GM23338 (cell line): Measurements from ENCODE around the gene BTRC. TPM values are rescaled to one million over a fixed set of nuclear protein-coding genes. Genes with fewer than 3 reads are reported as not detected.

Source experiments
- ATAC-seq: fragments of 200-7000 bp; cut with Tn5 transposase; 3 replicates; pipeline ENCODE4 v1.9.1; 2020
- DNase-seq: peaks from one replicate; pipeline ENCODE4 v3.0.0-alpha.2; 2015; ENCODE audit warnings: low spot score
- H2AFZ ChIP-seq: fragments of 200-600 bp; sonication (generic); 2 replicates; pipeline ENCODE4 v1.8.0; 2016; ENCODE audit warnings: antibody characterized with exemption, mild to moderate bottlenecking, moderate library complexity
- H3F3A ChIP-seq: fragments of 200-600 bp; sonication (generic); replicated peaks from 2 replicates; pipeline ENCODE4 v1.8.0; 2017; ENCODE audit warnings: antibody characterized with exemption, mixed run types, low read depth
- H3K27ac ChIP-seq: fragments of 200-600 bp; sonication (generic); 2 replicates; pipeline ENCODE4 v1.6.1; 2016; ENCODE audit warnings: low read depth
- H3K27me3 ChIP-seq: fragments of 200-600 bp; sonication (generic); 2 replicates; pipeline ENCODE4 v1.8.0; 2016; ENCODE audit warnings: mild to moderate bottlenecking, mixed run types, moderate library complexity; ENCODE audit not compliant: insufficient read depth
- H3K36me3 ChIP-seq: fragments of 200-600 bp; sonication (generic); 2 replicates; pipeline ENCODE4 v1.8.0; 2016; ENCODE audit warnings: mild to moderate bottlenecking; ENCODE audit not compliant: insufficient read depth
- H3K4me1 ChIP-seq: fragments of 200-600 bp; sonication (generic); 2 replicates; pipeline ENCODE4 v1.8.0; 2016; ENCODE audit warnings: mild to moderate bottlenecking, moderate library complexity; ENCODE audit not compliant: insufficient read depth
- H3K4me2 ChIP-seq: fragments of 200-600 bp; sonication (generic); 2 replicates; pipeline ENCODE4 v1.7.1; 2017; ENCODE audit warnings: mixed run types
- H3K4me3 ChIP-seq: fragments of 200-600 bp; sonication (generic); 2 replicates; pipeline ENCODE4 v1.6.1; 2016; ENCODE audit warnings: mixed run types
- H3K79me2 ChIP-seq: fragments of 200-600 bp; sonication (generic); replicated peaks from 2 replicates; pipeline ENCODE4 v1.8.0; 2017; ENCODE audit warnings: mild to moderate bottlenecking; ENCODE audit not compliant: insufficient read depth
- H3K9me2 ChIP-seq: fragments of 200-600 bp; sonication (generic); 2 replicates; pipeline ENCODE4 v1.8.0; 2017; ENCODE audit not compliant: insufficient read depth
- H4K20me1 ChIP-seq: fragments of 200-600 bp; sonication (generic); replicated peaks from 2 replicates; pipeline ENCODE4 v1.8.0; 2017; ENCODE audit warnings: mild to moderate bottlenecking; ENCODE audit not compliant: insufficient read depth
- H3K27ac Mint-ChIP-seq: 2 replicates; pipeline ENCODE4 v1.8.0; 2020; ENCODE audit warnings: inconsistent platforms, mild to moderate bottlenecking, moderate library complexity, mixed read lengths
- H3K27me3 Mint-ChIP-seq: 3 replicates; pipeline ENCODE4 v1.8.0; 2022; ENCODE audit warnings: low read depth, mild to moderate bottlenecking, moderate library complexity, mixed read lengths, inconsistent platforms; ENCODE audit not compliant: insufficient read depth, poor library complexity
- H3K36me3 Mint-ChIP-seq: 3 replicates; pipeline ENCODE4 v1.8.0; 2021; ENCODE audit warnings: low read depth, mild to moderate bottlenecking, inconsistent platforms, moderate library complexity, mixed read lengths
- H3K4me1 Mint-ChIP-seq: 3 replicates; pipeline ENCODE4 v1.8.0; 2020; ENCODE audit warnings: mild to moderate bottlenecking, inconsistent platforms, mixed read lengths
- H3K4me3 Mint-ChIP-seq: 3 replicates; pipeline ENCODE4 v1.8.0; 2021; ENCODE audit warnings: moderate library complexity, mild to moderate bottlenecking, inconsistent platforms, mixed read lengths
- H3K9me3 Mint-ChIP-seq: 3 replicates; pipeline ENCODE4 v1.8.0; 2020; ENCODE audit warnings: moderate library complexity, mild to moderate bottlenecking, inconsistent platforms, mixed read lengths
- CREB1 ChIP-seq: fragments of 250-450 bp; sonication (Bioruptor Pico); IDR thresholded peaks from 2 replicates; pipeline ENCODE4 v1.5.0; 2020; ENCODE audit warnings: low read depth, mild to moderate bottlenecking, moderate library complexity
- ETS1 ChIP-seq: IDR thresholded peaks from 2 replicates; pipeline ENCODE4 v1.6.1; 2016; ENCODE audit warnings: antibody characterized with exemption
- EZH2 ChIP-seq: fragments of 200-600 bp; sonication (generic); IDR thresholded peaks from one replicate; pipeline ENCODE4 v1.8.0; 2017; ENCODE audit warnings: antibody characterized with exemption, mild to moderate bottlenecking, low read depth; ENCODE audit not compliant: unreplicated experiment
- EZH2phosphoT487 ChIP-seq: fragments of 200-600 bp; sonication (generic); IDR thresholded peaks from one replicate; pipeline ENCODE4 v1.8.1; 2018; ENCODE audit warnings: antibody characterized with exemption; ENCODE audit not compliant: unreplicated experiment
- JUNB ChIP-seq: IDR thresholded peaks from one replicate; pipeline ENCODE4 v1.6.1; 2016; ENCODE audit warnings: antibody characterized with exemption; ENCODE audit not compliant: unreplicated experiment
- NANOG ChIP-seq: IDR thresholded peaks from 2 replicates; pipeline ENCODE4 v1.6.1; 2016; ENCODE audit warnings: antibody characterized with exemption, borderline replicate concordance
- POLR2AphosphoS5 ChIP-seq: IDR thresholded peaks from 2 replicates; pipeline ENCODE4 v1.6.1; 2016; ENCODE audit warnings: antibody characterized with exemption, low read depth
- REST ChIP-seq: IDR thresholded peaks from one replicate; pipeline ENCODE4 v1.6.1; 2018; ENCODE audit warnings: antibody characterized with exemption; ENCODE audit not compliant: unreplicated experiment
- STAT1 ChIP-seq: IDR thresholded peaks from one replicate; pipeline ENCODE4 v1.6.1; 2016; ENCODE audit warnings: antibody characterized with exemption; ENCODE audit not compliant: unreplicated experiment
- ZNF114 ChIP-seq: fragments of 250-450 bp; sonication (Bioruptor Pico); IDR thresholded peaks from 2 replicates; pipeline ENCODE4 v1.5.0; 2020; ENCODE audit warnings: mild to moderate bottlenecking, moderate library complexity
- ZNF331 ChIP-seq: fragments of 250-450 bp; sonication (Bioruptor Pico); IDR thresholded peaks from 2 replicates; pipeline ENCODE4 v1.5.0; 2020; ENCODE audit warnings: low read depth, mild to moderate bottlenecking, moderate library complexity
- polyA plus RNA-seq: library from polyadenylated mRNA; unstranded; fragments of >200 nt; fragmentation: Nextera tagmentation; extraction: Ambion mirVana; gene quantifications from 2 replicates; pipeline ENCODE4 v1.2.1, GENCODE V29; 2016
- total RNA-seq: library from RNA; depleted of rRNA; stranded (reverse); fragments of >200 nt; shearing (Covaris generic); gene quantifications from 2 replicates; pipeline ENCODE4 v1.2.3, GENCODE V29; 2014
- TF ChIP-seq, protein P1 (sequence below): fragments of 250-450 bp; sonication (Bioruptor Pico); IDR thresholded peaks from 2 replicates; pipeline ENCODE4 v1.5.0; 2020; ENCODE audit warnings: mild to moderate bottlenecking, moderate library complexity
- TF ChIP-seq, protein P2 (sequence below), 2 experiments: fragments of 200-600 bp in 1 of 2; sonication (generic) in 1 of 2; conservative IDR thresholded peaks; 2 replicates each; pipeline versions ENCODE4 v1.5.1 to v1.6.1; 2016 to 2017; ENCODE audit warnings: antibody characterized with exemption in 2 of 2, low read depth in 2 of 2, mild to moderate bottlenecking in 2 of 2, moderate library complexity in 1 of 2

BTRC gene
- total and polyA plus RNA-seq, 2 experiments from 2014 or later = 10.0 to 17.5 TPM

GRCh38 chr10:101466016-101466912 is 112.3 kb downstream of the BTRC start:
- peaks cover 31% of the 10 kb centered on the region for H3K4me1 Mint-ChIP-seq
- DNase-seq (no peak), ATAC-seq (peak; percentile 81)
- Histone ChIP-seq H3K27me3 (no peaks in the 10 kb centered on the region), H3K4me2 (no peak overlapping the region), H3K36me3 (no peaks in the 10 kb centered on the region), H2AFZ (no peak overlapping the region), H3K9me2 (no peaks in the 10 kb centered on the region), H3K79me2 (no peaks in the 10 kb centered on the region), H3K27ac (no peak overlapping the region), H3K4me3 (no peak overlapping the region), H3K4me1 (peaks cover 31% of the 10 kb centered on the region), H4K20me1 (no peaks in the 10 kb centered on the region), H3F3A (no peaks in the 10 kb centered on the region)
- H3K9me3 Mint-ChIP-seq = no peaks in the 10 kb centered on the region
- H3K27ac Mint-ChIP-seq = no peak overlapping the region
- no peaks in the 10 kb centered on the region for H3K36me3 Mint-ChIP-seq
- H3K27me3 Mint-ChIP-seq = no peaks in the 10 kb centered on the region
- H3K4me3 Mint-ChIP-seq = no peak overlapping the region
- TF ChIP-seq ZNF331 (CRISPR knock-in tag) = no peak
- no peak for TF ChIP-seq JUNB
- TF ChIP-seq, protein P1, sequence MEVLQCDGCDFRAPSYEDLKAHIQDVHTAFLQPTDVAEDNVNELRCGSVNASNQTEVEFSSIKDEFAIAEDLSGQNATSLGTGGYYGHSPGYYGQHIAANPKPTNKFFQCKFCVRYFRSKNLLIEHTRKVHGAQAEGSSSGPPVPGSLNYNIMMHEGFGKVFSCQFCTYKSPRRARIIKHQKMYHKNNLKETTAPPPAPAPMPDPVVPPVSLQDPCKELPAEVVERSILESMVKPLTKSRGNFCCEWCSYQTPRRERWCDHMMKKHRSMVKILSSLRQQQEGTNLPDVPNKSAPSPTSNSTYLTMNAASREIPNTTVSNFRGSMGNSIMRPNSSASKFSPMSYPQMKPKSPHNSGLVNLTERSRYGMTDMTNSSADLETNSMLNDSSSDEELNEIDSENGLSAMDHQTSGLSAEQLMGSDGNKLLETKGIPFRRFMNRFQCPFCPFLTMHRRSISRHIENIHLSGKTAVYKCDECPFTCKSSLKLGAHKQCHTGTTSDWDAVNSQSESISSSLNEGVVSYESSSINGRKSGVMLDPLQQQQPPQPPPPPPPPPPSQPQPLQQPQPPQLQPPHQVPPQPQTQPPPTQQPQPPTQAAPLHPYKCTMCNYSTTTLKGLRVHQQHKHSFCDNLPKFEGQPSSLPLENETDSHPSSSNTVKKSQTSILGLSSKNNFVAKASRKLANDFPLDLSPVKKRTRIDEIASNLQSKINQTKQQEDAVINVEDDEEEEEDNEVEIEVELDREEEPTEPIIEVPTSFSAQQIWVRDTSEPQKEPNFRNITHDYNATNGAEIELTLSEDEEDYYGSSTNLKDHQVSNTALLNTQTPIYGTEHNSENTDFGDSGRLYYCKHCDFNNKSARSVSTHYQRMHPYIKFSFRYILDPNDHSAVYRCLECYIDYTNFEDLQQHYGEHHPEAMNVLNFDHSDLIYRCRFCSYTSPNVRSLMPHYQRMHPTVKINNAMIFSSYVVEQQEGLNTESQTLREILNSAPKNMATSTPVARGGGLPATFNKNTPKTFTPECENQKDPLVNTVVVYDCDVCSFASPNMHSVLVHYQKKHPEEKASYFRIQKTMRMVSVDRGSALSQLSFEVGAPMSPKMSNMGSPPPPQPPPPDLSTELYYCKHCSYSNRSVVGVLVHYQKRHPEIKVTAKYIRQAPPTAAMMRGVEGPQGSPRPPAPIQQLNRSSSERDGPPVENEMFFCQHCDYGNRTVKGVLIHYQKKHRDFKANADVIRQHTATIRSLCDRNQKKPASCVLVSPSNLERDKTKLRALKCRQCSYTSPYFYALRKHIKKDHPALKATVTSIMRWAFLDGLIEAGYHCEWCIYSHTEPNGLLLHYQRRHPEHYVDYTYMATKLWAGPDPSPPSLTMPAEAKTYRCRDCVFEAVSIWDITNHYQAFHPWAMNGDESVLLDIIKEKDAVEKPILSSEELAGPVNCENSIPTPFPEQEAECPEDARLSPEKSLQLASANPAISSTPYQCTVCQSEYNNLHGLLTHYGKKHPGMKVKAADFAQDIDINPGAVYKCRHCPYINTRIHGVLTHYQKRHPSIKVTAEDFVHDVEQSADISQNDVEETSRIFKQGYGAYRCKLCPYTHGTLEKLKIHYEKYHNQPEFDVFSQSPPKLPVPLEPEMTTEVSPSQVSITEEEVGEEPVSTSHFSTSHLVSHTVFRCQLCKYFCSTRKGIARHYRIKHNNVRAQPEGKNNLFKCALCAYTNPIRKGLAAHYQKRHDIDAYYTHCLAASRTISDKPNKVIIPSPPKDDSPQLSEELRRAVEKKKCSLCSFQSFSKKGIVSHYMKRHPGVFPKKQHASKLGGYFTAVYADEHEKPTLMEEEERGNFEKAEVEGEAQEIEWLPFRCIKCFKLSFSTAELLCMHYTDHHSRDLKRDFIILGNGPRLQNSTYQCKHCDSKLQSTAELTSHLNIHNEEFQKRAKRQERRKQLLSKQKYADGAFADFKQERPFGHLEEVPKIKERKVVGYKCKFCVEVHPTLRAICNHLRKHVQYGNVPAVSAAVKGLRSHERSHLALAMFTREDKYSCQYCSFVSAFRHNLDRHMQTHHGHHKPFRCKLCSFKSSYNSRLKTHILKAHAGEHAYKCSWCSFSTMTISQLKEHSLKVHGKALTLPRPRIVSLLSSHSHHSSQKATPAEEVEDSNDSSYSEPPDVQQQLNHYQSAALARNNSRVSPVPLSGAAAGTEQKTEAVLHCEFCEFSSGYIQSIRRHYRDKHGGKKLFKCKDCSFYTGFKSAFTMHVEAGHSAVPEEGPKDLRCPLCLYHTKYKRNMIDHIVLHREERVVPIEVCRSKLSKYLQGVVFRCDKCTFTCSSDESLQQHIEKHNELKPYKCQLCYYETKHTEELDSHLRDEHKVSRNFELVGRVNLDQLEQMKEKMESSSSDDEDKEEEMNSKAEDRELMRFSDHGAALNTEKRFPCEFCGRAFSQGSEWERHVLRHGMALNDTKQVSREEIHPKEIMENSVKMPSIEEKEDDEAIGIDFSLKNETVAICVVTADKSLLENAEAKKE (CRISPR knock-in tag) = no peak
- no peak for TF ChIP-seq EZH2phosphoT487
- no peak for TF ChIP-seq POLR2AphosphoS5
- TF ChIP-seq ETS1 = no peak
- no peak for TF ChIP-seq STAT1
- no peak for TF ChIP-seq CREB1 (CRISPR knock-in tag)
- TF ChIP-seq REST = no peak
- no peak for TF ChIP-seq NANOG
- TF ChIP-seq ZNF114 (CRISPR knock-in tag) = no peak
- TF ChIP-seq, protein P2, sequence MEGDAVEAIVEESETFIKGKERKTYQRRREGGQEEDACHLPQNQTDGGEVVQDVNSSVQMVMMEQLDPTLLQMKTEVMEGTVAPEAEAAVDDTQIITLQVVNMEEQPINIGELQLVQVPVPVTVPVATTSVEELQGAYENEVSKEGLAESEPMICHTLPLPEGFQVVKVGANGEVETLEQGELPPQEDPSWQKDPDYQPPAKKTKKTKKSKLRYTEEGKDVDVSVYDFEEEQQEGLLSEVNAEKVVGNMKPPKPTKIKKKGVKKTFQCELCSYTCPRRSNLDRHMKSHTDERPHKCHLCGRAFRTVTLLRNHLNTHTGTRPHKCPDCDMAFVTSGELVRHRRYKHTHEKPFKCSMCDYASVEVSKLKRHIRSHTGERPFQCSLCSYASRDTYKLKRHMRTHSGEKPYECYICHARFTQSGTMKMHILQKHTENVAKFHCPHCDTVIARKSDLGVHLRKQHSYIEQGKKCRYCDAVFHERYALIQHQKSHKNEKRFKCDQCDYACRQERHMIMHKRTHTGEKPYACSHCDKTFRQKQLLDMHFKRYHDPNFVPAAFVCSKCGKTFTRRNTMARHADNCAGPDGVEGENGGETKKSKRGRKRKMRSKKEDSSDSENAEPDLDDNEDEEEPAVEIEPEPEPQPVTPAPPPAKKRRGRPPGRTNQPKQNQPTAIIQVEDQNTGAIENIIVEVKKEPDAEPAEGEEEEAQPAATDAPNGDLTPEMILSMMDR (conservative IDR thresholded peaks at IDR 0.05; ENCODE audit: low read depth in 2 of 2) = no peak
- TF ChIP-seq EZH2 = no peak
